ENCODE results near the gene C2. TPM values are rescaled to one million over a fixed set of nuclear protein-coding genes. Genes with fewer than 3 reads are reported as not detected.
A peak's percentile ranks its signal among the peaks of the same experiment; 100 is the strongest.

Gene C2
- total and polyA plus RNA-seq, 10 donors: 17.2 to 173 (median 69.5) TPM

- peak; percentile 72 for DNase-seq
- Histone ChIP-seq H3K4me1 (peaks cover 28 to 54% (median 46%) of the 10 kb centered on the region in 6 donors), H3K9me3 (no peaks in the 10 kb centered on the region), H3K27me3 (replicated peaks in 1 of 7) (no peaks in the 10 kb centered on the region), H3K4me3 (peak overlapping the region; percentile 73 to 100 (median 96)), H3K27ac (peak overlapping the region; percentile 63 to 90 (median 86)), H3K36me3 (peaks cover 0 to 49% (median 37%) of the 10 kb centered on the region in 6 donors)
- intact Hi-C loops (cut with DNase I; ENCODE audit: low total_unique reads): no loop called here
- TF ChIP-seq POLR2AphosphoS5 (IDR thresholded peaks at IDR 0.05): no peak
- no peak for TF ChIP-seq CTCF (IDR thresholded peaks at IDR 0.05 in 8 of 11, conservative IDR thresholded peaks at IDR 0.05 in 3 of 11)
- no peak for TF ChIP-seq POLR2A (IDR thresholded peaks at IDR 0.05)
- WGBS, 5 donors: 39 to 51% (median 48%) methylated on average over 4 of the region's 4 CpGs
These were observed 31.0 kb upstream of the C2 start for GRCh38 chr6:31896493-31896855.

GRCh38 chr6:31896856-31897611 is 30.5 kb upstream of the C2 start:
- Histone ChIP-seq H3K36me3 (peaks cover 0 to 44% (median 32%) of the 10 kb centered on the region in 6 donors), H3K9me3 (no peaks in the 10 kb centered on the region), H3K4me1 (peaks cover 29 to 55% (median 46%) of the 10 kb centered on the region in 6 donors), H3K4me3 (peak overlapping the region; percentile 73 to 100 (median 96)), H3K27ac (peak overlapping the region; percentile 63 to 90 (median 86)), H3K27me3 (replicated peaks in 1 of 7) (no peaks in the 10 kb centered on the region)
- no peak for DNase-seq
- WGBS, 5 donors: 0 to 2% (median 1%) methylated on average over 9 to 53 of the region's 62 CpGs
- TF ChIP-seq CTCF (IDR thresholded peaks at IDR 0.05 in 8 of 11, conservative IDR thresholded peaks at IDR 0.05 in 3 of 11): no peak
- no peak for TF ChIP-seq POLR2A (IDR thresholded peaks at IDR 0.05)
- TF ChIP-seq POLR2AphosphoS5 (IDR thresholded peaks at IDR 0.05): no peak
- intact Hi-C loops (cut with DNase I; ENCODE audit: low total_unique reads): no loop called here

GRCh38 chr6:31897612-31898382 is 29.7 kb upstream of the C2 start, which contains the start of gene EHMT2:
Gene EHMT2 (minus strand): TSS chr6:31897698. CDS start chr6:31897677, 21 bp downstream.
- Histone ChIP-seq H3K27me3 (replicated peaks in 1 of 7) (no peaks in the 10 kb centered on the region), H3K27ac (peak within 1 kb of the TSS; percentile 80 to 90 (median 86)), H3K4me3 (peak within 1 kb of the TSS; percentile 73 to 100 (median 96)), H3K4me1 (peaks cover 33 to 61% (median 53%) of the 10 kb centered on the region in 6 donors), H3K9me3 (no peaks in the 10 kb centered on the region), H3K36me3 (peaks cover 0 to 36% (median 25%) of the 10 kb centered on the region in 6 donors)
- intact Hi-C loops (cut with DNase I; ENCODE audit: low total_unique reads): no loop called here
- DNase-seq: peak; percentile 98
- TF ChIP-seq CTCF (IDR thresholded peaks at IDR 0.05 in 8 of 11, conservative IDR thresholded peaks at IDR 0.05 in 3 of 11) (peak in 3 of 11 experiments; percentile 22 to 26 (median 24)), POLR2A (IDR thresholded peaks at IDR 0.05) (peak in 1 of 3 donors; percentile 35), POLR2AphosphoS5 (IDR thresholded peaks at IDR 0.05) (peak; percentile 80 to 86 (median 82))
- 0 to 1% (median 0%) methylated on average over 25 to 49 of the region's 49 CpGs for WGBS, 5 donors
